GM18909 (cell line): ENCODE results near the gene STRBP.
"Not testable (repeated sequence)": the region's sequence is repeated elsewhere in the genome, so short reads cannot be mapped to it uniquely, and the experiment has no call there.

Experiments
- ATAC-seq: cut with Tn5 transposase; IDR thresholded peaks from one replicate; pipeline ENCODE4 v1.9.1; 2021; ENCODE audit warnings: mild to moderate bottlenecking; ENCODE audit not compliant: unreplicated experiment, poor library complexity

The STRBP gene

GRCh38 chr9:123251741-123252140 lies 16.6 kb downstream of the STRBP start:
- no peak for ATAC-seq

- ATAC-seq: no peak
These were observed 17.1 kb downstream of the STRBP start for GRCh38 chr9:123251324-123251723.

- no peak for ATAC-seq
These were observed 17.9 kb downstream of the STRBP start for GRCh38 chr9:123250504-123250903.

GRCh38 chr9:123249162-123249561 lies 19.2 kb downstream of the STRBP start:
- not testable (repeated sequence) for ATAC-seq

- no peak for ATAC-seq
These were observed 19.8 kb downstream of the STRBP start for GRCh38 chr9:123248630-123249029.

GRCh38 chr9:123246534-123246933 lies 21.9 kb downstream of the STRBP start:
- no peak for ATAC-seq

GRCh38 chr9:123239726-123240125 lies 28.7 kb downstream of the STRBP start:
- no peak for ATAC-seq

- ATAC-seq: no peak
These were observed 30.0 kb downstream of the STRBP start for GRCh38 chr9:123238365-123238764.

- ATAC-seq: no peak
These were observed 31.2 kb downstream of the STRBP start for GRCh38 chr9:123237220-123237619.

GRCh38 chr9:123235448-123235847 lies 32.9 kb downstream of the STRBP start:
- ATAC-seq: no peak

GRCh38 chr9:123234853-123235252 lies 33.5 kb downstream of the STRBP start:
- ATAC-seq: peak; percentile 55

- ATAC-seq: no peak
These were observed 36.1 kb downstream of the STRBP start for GRCh38 chr9:123232332-123232731.

GRCh38 chr9:123231421-123231820 lies 37.0 kb downstream of the STRBP start:
- no peak for ATAC-seq

- ATAC-seq: no peak
These were observed 39.4 kb downstream of the STRBP start for GRCh38 chr9:123228967-123229366.

- no peak for ATAC-seq
These were observed 42.4 kb downstream of the STRBP start for GRCh38 chr9:123225995-123226394.

GRCh38 chr9:123225374-123225813 lies 43.0 kb downstream of the STRBP start:
- peak; percentile 83 for ATAC-seq

- no peak for ATAC-seq
These were observed 48.3 kb downstream of the STRBP start for GRCh38 chr9:123220127-123220526.

- ATAC-seq: no peak
These were observed 49.6 kb downstream of the STRBP start for GRCh38 chr9:123218831-123219230.

GRCh38 chr9:123217128-123217654 lies 51.2 kb downstream of the STRBP start:
- no peak for ATAC-seq

GRCh38 chr9:123216251-123216797 lies 52.1 kb downstream of the STRBP start:
- no peak for ATAC-seq

- ATAC-seq: no peak
These were observed 57.3 kb downstream of the STRBP start for GRCh38 chr9:123211081-123211480.

GRCh38 chr9:123208626-123209174 lies 59.7 kb downstream of the STRBP start:
- ATAC-seq: no peak
